Measurements from ENCODE around the gene POU6F1. TPM values are rescaled to one million over a fixed set of nuclear protein-coding genes. Genes with fewer than 3 reads are reported as not detected.
A peak's percentile ranks its signal among the peaks of the same experiment; 100 is the strongest.

Gene POU6F1
- polyA plus RNA-seq, 3 donors, result 0.65 to 5.2 TPM; not detected in 1

- Histone ChIP-seq H4K20me1 (ENCODE audit: insufficient read depth, low read length) (peaks cover 90% of the 10 kb centered on the region), H2AFZ (ENCODE audit: insufficient read depth, low read depth, low read length, poor library complexity, severe bottlenecking) (no peak overlapping the region), H3K4me3 (replicated peaks in 1 of 3; ENCODE audit: low read depth in 2 of 3, low read length in 3 of 3) (no peak overlapping the region), H3K4me1 (ENCODE audit: control insufficient read depth in 1 of 2, insufficient read depth in 2 of 2, low read length in 2 of 2) (no peaks in the 10 kb centered on the region), H3K36me3 (replicated peaks in 1 of 2; ENCODE audit: control insufficient read depth in 1 of 2, insufficient read depth in 2 of 2, low read length in 2 of 2) (peaks cover 8 to 17% of the 10 kb centered on the region in 2 donors), H3K27me3 (ENCODE audit: control insufficient read depth in 2 of 2, insufficient read depth in 2 of 2, low read length in 2 of 2) (no peaks in the 10 kb centered on the region), H3K4me2 (replicated peaks; ENCODE audit: extremely low read depth, low read length, poor library complexity, severe bottlenecking) (no peak overlapping the region), H3K27ac (ENCODE audit: low read depth in 1 of 2, low read length in 2 of 2) (no peak overlapping the region), H3K9ac (ENCODE audit: insufficient read depth, low read length, poor library complexity, severe bottlenecking) (no peak overlapping the region), H3K9me3 (replicated peaks in 1 of 2; ENCODE audit: control insufficient read depth in 1 of 2, insufficient read depth in 1 of 2, low read length in 2 of 2) (no peaks in the 10 kb centered on the region), H3K79me2 (ENCODE audit: insufficient read depth, low read length) (peaks cover 71% of the 10 kb centered on the region)
- H3K36me3 Mint-ChIP-seq, result peaks cover 16 to 36% of the 10 kb centered on the region in 2 donors
- DNase-seq, result no peak
- 100% methylated on average over 1 of the region's 1 CpG for whole genome bisulfite sequencing (ENCODE audit: insufficient coverage)
- peak overlapping the region in 1 of 7 donors; percentile 10 for H3K27ac Mint-ChIP-seq
- no peaks in the 10 kb centered on the region for H3K9me3 Mint-ChIP-seq
- H3K4me1 Mint-ChIP-seq, result peaks cover 5% of the 10 kb centered on the region
- intact Hi-C loops (cut with micrococcal nuclease), result no loop called here
- TF ChIP-seq, protein P1, sequence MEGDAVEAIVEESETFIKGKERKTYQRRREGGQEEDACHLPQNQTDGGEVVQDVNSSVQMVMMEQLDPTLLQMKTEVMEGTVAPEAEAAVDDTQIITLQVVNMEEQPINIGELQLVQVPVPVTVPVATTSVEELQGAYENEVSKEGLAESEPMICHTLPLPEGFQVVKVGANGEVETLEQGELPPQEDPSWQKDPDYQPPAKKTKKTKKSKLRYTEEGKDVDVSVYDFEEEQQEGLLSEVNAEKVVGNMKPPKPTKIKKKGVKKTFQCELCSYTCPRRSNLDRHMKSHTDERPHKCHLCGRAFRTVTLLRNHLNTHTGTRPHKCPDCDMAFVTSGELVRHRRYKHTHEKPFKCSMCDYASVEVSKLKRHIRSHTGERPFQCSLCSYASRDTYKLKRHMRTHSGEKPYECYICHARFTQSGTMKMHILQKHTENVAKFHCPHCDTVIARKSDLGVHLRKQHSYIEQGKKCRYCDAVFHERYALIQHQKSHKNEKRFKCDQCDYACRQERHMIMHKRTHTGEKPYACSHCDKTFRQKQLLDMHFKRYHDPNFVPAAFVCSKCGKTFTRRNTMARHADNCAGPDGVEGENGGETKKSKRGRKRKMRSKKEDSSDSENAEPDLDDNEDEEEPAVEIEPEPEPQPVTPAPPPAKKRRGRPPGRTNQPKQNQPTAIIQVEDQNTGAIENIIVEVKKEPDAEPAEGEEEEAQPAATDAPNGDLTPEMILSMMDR (IDR thresholded peaks at IDR 0.05), result no peak
- H3K4me3 Mint-ChIP-seq, result no peak overlapping the region
- peaks cover 0 to 1% (median 0%) of the 10 kb centered on the region in 3 donors for H3K27me3 Mint-ChIP-seq (ENCODE audit: low read depth in 3 of 3)
Measured at GRCh38 chr12:51147309-51147708, 70.6 kb downstream of the POU6F1 start.

DNA sequence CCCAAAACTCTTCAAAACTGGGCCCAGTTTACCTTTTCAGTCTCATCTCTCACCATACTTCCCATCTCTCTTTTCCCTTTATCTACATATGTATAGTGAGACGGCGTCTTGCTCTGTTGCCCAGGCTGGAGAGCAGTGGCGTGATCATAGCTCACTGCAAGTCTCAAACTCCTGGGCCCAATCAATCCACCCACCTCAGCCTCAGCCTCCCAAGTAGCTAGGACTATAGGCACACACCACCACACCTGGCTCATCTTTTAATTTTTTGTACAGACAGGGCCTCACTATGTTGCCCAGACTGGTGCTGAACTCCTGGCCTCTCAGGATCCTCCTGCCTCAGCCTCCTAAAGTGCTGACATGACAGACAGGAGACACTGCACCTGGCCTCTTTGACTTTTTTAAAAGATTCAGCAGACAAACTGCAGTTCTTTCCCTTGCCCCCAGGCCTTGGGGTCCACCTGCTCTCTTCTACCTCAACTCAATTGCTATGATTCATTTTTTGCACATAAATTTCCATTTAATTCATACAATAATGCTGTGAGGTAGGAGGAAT, 78.5 kb downstream of the POU6F1 start:
- Mint-ChIP-seq H3K27me3 (ENCODE audit: low read depth in 3 of 3) (no peaks in the 10 kb centered on the region), H3K27ac (peak overlapping the region in 3 of 7 donors; percentile 17 to 86 (median 43)), H3K4me3 (no peak overlapping the region), H3K9me3 (peaks cover 0 to 1% (median 0%) of the 10 kb centered on the region in 7 donors), H3K4me1 (no peaks in the 10 kb centered on the region), H3K36me3 (peaks cover 32 to 64% of the 10 kb centered on the region in 2 donors)
- peaks cover 33% of the 10 kb centered on the region for H3K79me2 ChIP-seq (ENCODE audit: insufficient read depth, low read length)
- no peaks in the 10 kb centered on the region for H3K9me3 ChIP-seq (replicated peaks in 1 of 2; ENCODE audit: control insufficient read depth in 1 of 2, insufficient read depth in 1 of 2, low read length in 2 of 2)
- H3K4me3 ChIP-seq (replicated peaks in 1 of 3; ENCODE audit: low read depth in 2 of 3, low read length in 3 of 3), result no peak overlapping the region
- 85% methylated on average over 3 of the region's 3 CpGs for WGBS (ENCODE audit: insufficient coverage)
- peaks cover 45% of the 10 kb centered on the region for H4K20me1 ChIP-seq (ENCODE audit: insufficient read depth, low read length)
- no peak overlapping the region for H3K9ac ChIP-seq (ENCODE audit: insufficient read depth, low read length, poor library complexity, severe bottlenecking)
- H3K27ac ChIP-seq (ENCODE audit: low read depth in 1 of 2, low read length in 2 of 2), result no peak overlapping the region
- H2AFZ ChIP-seq (ENCODE audit: insufficient read depth, low read depth, low read length, poor library complexity, severe bottlenecking), result no peak overlapping the region
- TF ChIP-seq, protein P1 (IDR thresholded peaks at IDR 0.05), result no peak
- peaks cover 30 to 69% of the 10 kb centered on the region in 2 donors for H3K36me3 ChIP-seq (replicated peaks in 1 of 2; ENCODE audit: control insufficient read depth in 1 of 2, insufficient read depth in 2 of 2, low read length in 2 of 2)
- H3K27me3 ChIP-seq (ENCODE audit: control insufficient read depth in 2 of 2, insufficient read depth in 2 of 2, low read length in 2 of 2), result no peaks in the 10 kb centered on the region
- H3K4me1 ChIP-seq (ENCODE audit: control insufficient read depth in 1 of 2, insufficient read depth in 2 of 2, low read length in 2 of 2), result no peaks in the 10 kb centered on the region
- H3K4me2 ChIP-seq (replicated peaks; ENCODE audit: extremely low read depth, low read length, poor library complexity, severe bottlenecking), result no peak overlapping the region
- intact Hi-C loops (cut with micrococcal nuclease), result no loop called here
- no peak for DNase-seq

Small RNA genes lying within 50 kb of the gene (small RNA-seq; reads per million reads assigned to genes)
- gene RF00019 (ENCODE audit: insufficient read length, low read depth), result not detected
- gene RNU6-199P (ENCODE audit: insufficient read length, low read depth), result not detected

Other genes starting within 250 kb of the POU6F1 start
- 10 to 100 TPM; 11.7 to 69.0 (median 14.9) TPM for gene SLC11A2, start 191.7 kb downstream of the POU6F1 start, polyA plus RNA-seq
- gene LETMD1, start 169.7 kb downstream of the POU6F1 start, polyA plus RNA-seq, result 10 to 100 TPM; 13.2 to 95.6 (median 16.8) TPM
- 1 to 10 TPM; 1.7 to 8.0 (median 2.6) TPM for gene CSRNP2, start 134.5 kb downstream of the POU6F1 start, polyA plus RNA-seq
- 10 to 100 TPM in 2 of 3 donors, 1 to 10 TPM in 1; 7.1 to 25.4 (median 14.2) TPM for gene TFCP2, start 44.9 kb downstream of the POU6F1 start, polyA plus RNA-seq
- gene DAZAP2, start 20.8 kb upstream of the POU6F1 start, polyA plus RNA-seq, result 1,000 to 10,000 TPM in 2 of 3 donors, 100 to 1,000 TPM in 1; 975 to 2,004 (median 1,697) TPM
- gene SMAGP, start 52.4 kb upstream of the POU6F1 start, polyA plus RNA-seq, result 1 to 10 TPM; 2.6 to 6.6 (median 3.0) TPM
- gene BIN2, start 106.1 kb upstream of the POU6F1 start, polyA plus RNA-seq, result 100 to 1,000 TPM; 120 to 376 (median 196) TPM
- gene CELA1, start 128.6 kb upstream of the POU6F1 start, polyA plus RNA-seq, result 1 to 10 TPM in 1 of 3 donors, under 1 TPM in 1, not detected in 1; 0.67 to 3.0 TPM
- gene GALNT6, start 173.3 kb upstream of the POU6F1 start, polyA plus RNA-seq, result 10 to 100 TPM in 2 of 3 donors, 1 to 10 TPM in 1; 3.2 to 12.9 (median 10.4) TPM
- 1 to 10 TPM; 1.9 to 5.4 (median 2.3) TPM for gene SLC4A8, start 206.8 kb upstream of the POU6F1 start, polyA plus RNA-seq

Data from CD14-positive monocyte (primary cell).